ENCODE results near the gene NDUFB5. TPM values are rescaled to one million over a fixed set of nuclear protein-coding genes. Genes with fewer than 3 reads are reported as not detected.
A peak's percentile ranks its signal among the peaks of the same experiment; 100 is the strongest.

The NDUFB5 gene
- polyA plus RNA-seq, 1 experiment = 12.5 TPM

DNA sequence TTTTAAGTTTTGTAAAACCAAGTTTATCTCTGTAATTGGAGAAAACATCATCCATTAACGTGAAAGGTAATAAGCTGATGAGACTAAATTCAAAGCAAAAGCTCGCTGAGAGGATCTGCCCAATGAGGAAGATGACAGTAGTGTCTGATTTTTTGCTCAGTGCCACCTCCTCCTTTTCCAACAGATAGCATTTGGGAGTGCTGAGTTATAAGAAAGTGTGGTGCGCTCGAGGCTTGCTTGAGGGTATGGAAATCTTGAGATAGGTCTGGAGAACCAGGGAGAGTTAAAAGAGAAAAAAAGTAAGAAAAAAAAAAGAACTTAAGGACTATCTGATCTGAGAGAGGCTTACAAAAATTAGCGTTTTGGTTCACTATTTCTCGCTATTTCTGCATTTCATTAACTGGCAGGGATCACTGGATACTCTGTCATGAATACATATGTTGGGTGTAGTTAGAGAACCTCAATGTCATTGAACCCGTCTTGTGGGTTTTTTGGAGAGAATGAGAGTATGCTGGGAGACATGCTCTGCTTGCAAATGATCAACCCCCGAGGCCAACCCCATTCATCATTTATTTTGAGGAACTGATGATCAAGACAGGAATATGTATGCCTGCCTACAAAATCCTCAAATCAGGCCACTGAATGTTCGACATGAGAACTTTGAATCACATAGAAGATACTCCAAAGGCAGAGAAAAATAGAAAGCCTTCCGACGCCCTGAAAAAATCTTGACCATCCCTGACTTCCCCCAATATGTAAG lies 47.3 kb downstream of the NDUFB5 start:
- peak overlapping the region; percentile 92 for H3K4me3 ChIP-seq (ENCODE audit: low read depth, low read length)
- H3K27me3 ChIP-seq (ENCODE audit: control insufficient read depth, insufficient read depth, low read length) = no peaks in the 10 kb centered on the region
- TF ChIP-seq, protein P1, sequence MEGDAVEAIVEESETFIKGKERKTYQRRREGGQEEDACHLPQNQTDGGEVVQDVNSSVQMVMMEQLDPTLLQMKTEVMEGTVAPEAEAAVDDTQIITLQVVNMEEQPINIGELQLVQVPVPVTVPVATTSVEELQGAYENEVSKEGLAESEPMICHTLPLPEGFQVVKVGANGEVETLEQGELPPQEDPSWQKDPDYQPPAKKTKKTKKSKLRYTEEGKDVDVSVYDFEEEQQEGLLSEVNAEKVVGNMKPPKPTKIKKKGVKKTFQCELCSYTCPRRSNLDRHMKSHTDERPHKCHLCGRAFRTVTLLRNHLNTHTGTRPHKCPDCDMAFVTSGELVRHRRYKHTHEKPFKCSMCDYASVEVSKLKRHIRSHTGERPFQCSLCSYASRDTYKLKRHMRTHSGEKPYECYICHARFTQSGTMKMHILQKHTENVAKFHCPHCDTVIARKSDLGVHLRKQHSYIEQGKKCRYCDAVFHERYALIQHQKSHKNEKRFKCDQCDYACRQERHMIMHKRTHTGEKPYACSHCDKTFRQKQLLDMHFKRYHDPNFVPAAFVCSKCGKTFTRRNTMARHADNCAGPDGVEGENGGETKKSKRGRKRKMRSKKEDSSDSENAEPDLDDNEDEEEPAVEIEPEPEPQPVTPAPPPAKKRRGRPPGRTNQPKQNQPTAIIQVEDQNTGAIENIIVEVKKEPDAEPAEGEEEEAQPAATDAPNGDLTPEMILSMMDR (IDR thresholded peaks at IDR 0.05; ENCODE audit: insufficient read depth, low read depth, low read length) = no peak
- CTCF ChIA-PET = interaction anchor here (0.6 to 1.4 kb wide), 4 partner anchors 8 to 255 kb away, joined by 3 to 4 read pairs (median 4); no protein-coding TSS in a partner anchor
- H3K36me3 ChIP-seq (ENCODE audit: control insufficient read depth, insufficient read depth, low read length) = no peaks in the 10 kb centered on the region
- no peak for DNase-seq (ENCODE audit: low read depth)
- POLR2A ChIA-PET = no interaction called here

- TF ChIP-seq, protein P1 (IDR thresholded peaks at IDR 0.05; ENCODE audit: insufficient read depth, low read depth, low read length) = 0 out of 2 replicates have a peak, but pooled peaks have one; percentile 4
- Histone ChIP-seq H3K27me3 (ENCODE audit: control insufficient read depth, insufficient read depth, low read length) (no peaks in the 10 kb centered on the region), H3K36me3 (ENCODE audit: control insufficient read depth, insufficient read depth, low read length) (no peaks in the 10 kb centered on the region), H3K4me3 (ENCODE audit: low read depth, low read length) (peak within 1 kb of the TSS; percentile 92)
- ChIA-PET CTCF (interaction anchor here (0.6 to 1.4 kb wide), 5 partner anchors 9 to 113 kb away, joined by 3 to 4 read pairs (median 3); no protein-coding TSS in a partner anchor), POLR2A (no interaction called here)
- no peak for DNase-seq (ENCODE audit: low read depth)
These were observed 48.0 kb downstream of the NDUFB5 start, which contains the start of gene USP13 for GRCh38 chr3:179652447-179653095. Gene USP13 (plus strand): TSS chr3:179653040. CDS start chr3:179653226, 186 bp downstream.

GRCh38 chr3:179653096-179653797 lies 48.7 kb downstream of the NDUFB5 start:
- TF ChIP-seq, protein P1 (IDR thresholded peaks at IDR 0.05; ENCODE audit: insufficient read depth, low read depth, low read length) = peak; percentile 24; the same call in 1 of the 2 replicates
- Histone ChIP-seq H3K36me3 (ENCODE audit: control insufficient read depth, insufficient read depth, low read length) (no peaks in the 10 kb centered on the region), H3K4me3 (ENCODE audit: low read depth, low read length) (peak overlapping the region; percentile 92), H3K27me3 (ENCODE audit: control insufficient read depth, insufficient read depth, low read length) (no peaks in the 10 kb centered on the region)
- peak; percentile 31 for DNase-seq (ENCODE audit: low read depth)
- CTCF ChIA-PET = interaction anchor here (0.6 to 1.4 kb wide), 5 partner anchors 13 to 520 kb away, joined by 3 to 4 read pairs (median 3); no protein-coding TSS in a partner anchor
- POLR2A ChIA-PET = no interaction called here

- ChIA-PET CTCF (interaction anchor here (1.2 kb wide), 1 partner anchor 12 kb away, joined by 3 read pairs; no protein-coding TSS in a partner anchor), POLR2A (no interaction called here)
- TF ChIP-seq, protein P1 (IDR thresholded peaks at IDR 0.05; ENCODE audit: insufficient read depth, low read depth, low read length) = no peak
- Histone ChIP-seq H3K36me3 (ENCODE audit: control insufficient read depth, insufficient read depth, low read length) (no peaks in the 10 kb centered on the region), H3K4me3 (ENCODE audit: low read depth, low read length) (no peak overlapping the region), H3K27me3 (ENCODE audit: control insufficient read depth, insufficient read depth, low read length) (no peaks in the 10 kb centered on the region)
- DNase-seq (ENCODE audit: low read depth) = no peak
These were observed 50.6 kb downstream of the NDUFB5 start for GRCh38 chr3:179655236-179655635.
